K562 (cell line): ENCODE measurements around the gene CPPED1. TPM values are rescaled to one million over a fixed set of nuclear protein-coding genes. Genes with fewer than 3 reads are reported as not detected.

ENCODE experiments used
- DPF2 ChIP-seq: fragments of 450-650 bp; IDR thresholded peaks from 2 replicates; pipeline ENCODE4 v1.6.1; 2016
- RBM25 ChIP-seq: fragments of 200-400 bp; formaldehyde crosslinking; IDR thresholded peaks from 2 replicates; pipeline ENCODE4 v1.6.1; 2018; ENCODE audit warnings: low read length, low read depth, moderate library complexity; ENCODE audit not compliant: severe bottlenecking
- SMARCA5 ChIP-seq: fragments of 450-650 bp; IDR thresholded peaks from 2 replicates; pipeline ENCODE4 v1.6.1; 2016
- ZBTB17 ChIP-seq: fragments of 450-650 bp; formaldehyde crosslinking; IDR thresholded peaks from 2 replicates; pipeline ENCODE4 v1.4.0; 2020; ENCODE audit warnings: mild to moderate bottlenecking
- ZFP91 ChIP-seq: sonication (generic); formaldehyde crosslinking; IDR thresholded peaks from 2 replicates; pipeline ENCODE4 v1.8.0; 2022; ENCODE audit warnings: mild to moderate bottlenecking, missing genetic modification reagents
- ZNF668 ChIP-seq: fragments of 250-450 bp; sonication (Bioruptor Pico); IDR thresholded peaks from 2 replicates; pipeline ENCODE4 v1.8.0; 2022; ENCODE audit warnings: mild to moderate bottlenecking, inconsistent platforms
- ZNF778 ChIP-seq: fragments of 450-650 bp; formaldehyde crosslinking; IDR thresholded peaks from 2 replicates; pipeline ENCODE4 v1.4.0; 2020; ENCODE audit warnings: mild to moderate bottlenecking, moderate library complexity
- polyA plus RNA-seq, 8 experiments: library from polyadenylated mRNA; depleted of rRNA in 4 of 8; stranded (reverse) in 5 of 8; unstranded in 3 of 8; fragments of >200 nt; fragmentation: Nextera tagmentation in 2 of 8; fragmentation: Illumina TruSeq in 1 of 8; extraction: Ambion mirVana in 2 of 8; extraction: Trizol in 1 of 8; gene quantifications; 2 replicates each; pipeline versions ENCODE4 v1.2.1 to v1.2.3, GENCODE V29; 2011 to 2014; ENCODE audit warnings: inconsistent platforms in 1 of 8, missing spikeins in 1 of 8
- total RNA-seq, 7 experiments: library from RNA; depleted of rRNA in 6 of 7; stranded (reverse); fragments of >200 nt in 6 of 7; fragmentation: Illumina TruSeq in 2 of 7; extraction: Trizol in 2 of 7; gene quantifications; 2 replicates each; pipeline versions ENCODE4 v1.2.1 to v1.2.3, GENCODE V29; 2011 to 2021; ENCODE audit warnings: low replicate concordance in 1 of 7
- TF ChIP-seq, protein P1 (sequence below): fragments of 250-450 bp; sonication (Bioruptor Pico); IDR thresholded peaks from 2 replicates; pipeline ENCODE4 v1.4.0; 2020; ENCODE audit warnings: mild to moderate bottlenecking, moderate library complexity

CPPED1 gene
- total and polyA plus RNA-seq, 9 of the 15 experiments (the other 6 are each of a cell fraction or from before 2014, with no cell fraction given), result 7.5 to 25.7 (median 16.9) TPM

GRCh38 chr16:12778726-12779125 lies 25.0 kb downstream of the CPPED1 start (continued):
- TF ChIP-seq ZFP91, result no peak
- TF ChIP-seq RBM25, result no peak
- TF ChIP-seq, protein P1, sequence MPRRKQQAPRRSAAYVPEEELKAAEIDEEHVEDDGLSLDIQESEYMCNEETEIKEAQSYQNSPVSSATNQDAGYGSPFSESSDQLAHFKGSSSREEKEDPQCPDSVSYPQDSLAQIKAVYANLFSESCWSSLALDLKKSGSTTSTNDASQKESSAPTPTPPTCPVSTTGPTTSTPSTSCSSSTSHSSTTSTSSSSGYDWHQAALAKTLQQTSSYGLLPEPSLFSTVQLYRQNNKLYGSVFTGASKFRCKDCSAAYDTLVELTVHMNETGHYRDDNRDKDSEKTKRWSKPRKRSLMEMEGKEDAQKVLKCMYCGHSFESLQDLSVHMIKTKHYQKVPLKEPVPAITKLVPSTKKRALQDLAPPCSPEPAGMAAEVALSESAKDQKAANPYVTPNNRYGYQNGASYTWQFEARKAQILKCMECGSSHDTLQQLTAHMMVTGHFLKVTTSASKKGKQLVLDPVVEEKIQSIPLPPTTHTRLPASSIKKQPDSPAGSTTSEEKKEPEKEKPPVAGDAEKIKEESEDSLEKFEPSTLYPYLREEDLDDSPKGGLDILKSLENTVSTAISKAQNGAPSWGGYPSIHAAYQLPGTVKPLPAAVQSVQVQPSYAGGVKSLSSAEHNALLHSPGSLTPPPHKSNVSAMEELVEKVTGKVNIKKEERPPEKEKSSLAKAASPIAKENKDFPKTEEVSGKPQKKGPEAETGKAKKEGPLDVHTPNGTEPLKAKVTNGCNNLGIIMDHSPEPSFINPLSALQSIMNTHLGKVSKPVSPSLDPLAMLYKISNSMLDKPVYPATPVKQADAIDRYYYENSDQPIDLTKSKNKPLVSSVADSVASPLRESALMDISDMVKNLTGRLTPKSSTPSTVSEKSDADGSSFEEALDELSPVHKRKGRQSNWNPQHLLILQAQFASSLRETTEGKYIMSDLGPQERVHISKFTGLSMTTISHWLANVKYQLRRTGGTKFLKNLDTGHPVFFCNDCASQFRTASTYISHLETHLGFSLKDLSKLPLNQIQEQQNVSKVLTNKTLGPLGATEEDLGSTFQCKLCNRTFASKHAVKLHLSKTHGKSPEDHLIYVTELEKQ, result no peak
- TF ChIP-seq ZNF778 (CRISPR knock-in tag), result no peak
- TF ChIP-seq SMARCA5, result no peak
- TF ChIP-seq ZBTB17, result no peak
- no peak for TF ChIP-seq DPF2
- no peak for TF ChIP-seq ZNF668
